PC-3 (cell line): ENCODE results near the gene RNF215.

Experiments
- CTCF ChIP-seq: fragments of 300-600 bp; sonication (generic); conservative IDR thresholded peaks from 2 replicates; pipeline ENCODE4 v1.5.1; 2017; ENCODE audit warnings: antibody characterized with exemption, low read depth, mild to moderate bottlenecking, low read length
- EZH2 ChIP-seq: fragments of 300-600 bp; sonication (generic); IDR thresholded peaks from one replicate; pipeline ENCODE4 v1.6.1; 2017; ENCODE audit warnings: antibody characterized with exemption, mild to moderate bottlenecking, low read length; ENCODE audit not compliant: unreplicated experiment
- EZH2phosphoT487 ChIP-seq: fragments of 300-600 bp; sonication (generic); IDR thresholded peaks from 2 replicates; pipeline ENCODE4 v1.6.1; 2018; ENCODE audit warnings: mild to moderate bottlenecking, antibody characterized with exemption, low read length, borderline replicate concordance

- no peak for TF ChIP-seq CTCF
- no peak for TF ChIP-seq EZH2
- TF ChIP-seq EZH2phosphoT487, result no peak
These were observed 5.9 kb downstream of the RNF215 start for GRCh38 chr22:30381264-30381663.
